ENCODE results near the gene PIR. TPM values are rescaled to one million over a fixed set of nuclear protein-coding genes. Genes with fewer than 3 reads are reported as not detected.

PIR gene
- total and polyA plus RNA-seq, 2 of the 8 experiments (the other 6 are each of a cell fraction or from before 2014, with no cell fraction given): 6.4 to 10.3 TPM

- Histone ChIP-seq H3K4me2 (ENCODE audit: insufficient read depth in 1 of 2, low read depth in 2 of 2, low read length in 2 of 2) (no peak overlapping the region), H2BK20ac (ENCODE audit: low read length) (no peak overlapping the region), H3K18ac (ENCODE audit: extremely low read depth, low read length) (no peak overlapping the region), H3K9me3 (ENCODE audit: insufficient read depth in 2 of 2, low read depth in 1 of 2, low read length in 1 of 2) (no peaks in the 10 kb centered on the region), H2AK5ac (ENCODE audit: low read depth, low read length) (no peak overlapping the region), H3K4ac (replicated peaks; ENCODE audit: insufficient read length, low read depth, low read length) (no peak overlapping the region), H3K4me1 (replicated peaks in 1 of 4; ENCODE audit: control insufficient read depth in 3 of 4, insufficient read depth in 4 of 4, low read length in 3 of 4) (no peaks in the 10 kb centered on the region), H2BK12ac (ENCODE audit: low read depth, low read length) (no peak overlapping the region), H3K27me3 (replicated peaks in 1 of 4; ENCODE audit: control insufficient read depth in 3 of 4, extremely low read depth in 1 of 4, insufficient read depth in 3 of 4, low read length in 3 of 4) (no peaks in the 10 kb centered on the region), H3K79me1 (ENCODE audit: low read depth, low read length) (no peaks in the 10 kb centered on the region), H2BK15ac (ENCODE audit: low read length) (no peak overlapping the region), H3K79me2 (ENCODE audit: control insufficient read depth in 1 of 2, insufficient read depth in 2 of 2, low read length in 2 of 2) (no peaks in the 10 kb centered on the region), H3K9ac (replicated peaks in 1 of 4; ENCODE audit: extremely low read depth in 1 of 4, low read depth in 3 of 4, low read length in 3 of 4) (no peak overlapping the region), H3K36me3 (ENCODE audit: control insufficient read depth in 2 of 4, insufficient read depth in 4 of 4, low read length in 3 of 4) (no peaks in the 10 kb centered on the region), H3K56ac (replicated peaks; ENCODE audit: insufficient read length, low read depth, low read length) (no peak overlapping the region), H4K20me1 (replicated peaks in 1 of 2; ENCODE audit: control insufficient read depth in 1 of 2, insufficient read depth in 2 of 2, low read length in 2 of 2) (no peaks in the 10 kb centered on the region), H3K4me3 (ENCODE audit: extremely low read depth in 1 of 4, insufficient read depth in 2 of 4, low read depth in 3 of 4, low read length in 4 of 4) (no peak overlapping the region), H4K5ac (ENCODE audit: insufficient read length, low read depth, low read length) (no peak overlapping the region), H3K23ac (ENCODE audit: insufficient read length) (no peak overlapping the region), H3K14ac (ENCODE audit: insufficient read length) (no peak overlapping the region), H2AFZ (ENCODE audit: low read length) (no peak overlapping the region), H2BK120ac (replicated peaks; ENCODE audit: low read depth, low read length) (no peak overlapping the region), H3K27ac (ENCODE audit: low read depth, low read length) (no peak overlapping the region), H4K8ac (ENCODE audit: extremely low read depth, insufficient read depth, low read length) (no peak overlapping the region), H4K91ac (replicated peaks; ENCODE audit: insufficient read length, low read length) (no peak overlapping the region), H3K23me2 (ENCODE audit: low read depth, low read length) (no peaks in the 10 kb centered on the region), H2BK5ac (ENCODE audit: low read depth, low read length) (no peak overlapping the region)
- no peak for DNase-seq (ENCODE audit: low read depth in 1 of 2, low spot score in 2 of 2)
- TF ChIP-seq POLR2AphosphoS5 (IDR thresholded peaks at IDR 0.05; ENCODE audit: low read depth, low read length): no peak
- no peak for TF ChIP-seq RAD21 (IDR thresholded peaks at IDR 0.05 in 1 of 2, conservative IDR thresholded peaks at IDR 0.05 in 1 of 2; ENCODE audit: low read depth in 2 of 2, low read length in 2 of 2)
- TF ChIP-seq ATF3 (IDR thresholded peaks at IDR 0.05; ENCODE audit: insufficient read depth, low read depth, low read length): no peak
- no peak for TF ChIP-seq ATF2 (IDR thresholded peaks at IDR 0.05; ENCODE audit: low read length)
- no peak for TF ChIP-seq ZNF274 (IDR thresholded peaks at IDR 0.05; ENCODE audit: borderline replicate concordance, extremely low read depth, low read length)
- TF ChIP-seq MAX (IDR thresholded peaks at IDR 0.05): no peak
- TF ChIP-seq SAP30 (IDR thresholded peaks at IDR 0.05; ENCODE audit: insufficient read depth, insufficient replicate concordance, low read length): no peak
- no peak for TF ChIP-seq TBP (IDR thresholded peaks at IDR 0.05; ENCODE audit: low read depth, low read length)
- TF ChIP-seq SP4 (IDR thresholded peaks at IDR 0.05; ENCODE audit: low read length): no peak
- TF ChIP-seq FOSL1 (IDR thresholded peaks at IDR 0.05; ENCODE audit: insufficient read depth, low read depth, low read length): no peak
- no peak for TF ChIP-seq KDM5A (IDR thresholded peaks at IDR 0.05; ENCODE audit: low read length)
- FAIRE-seq: no peak
- ChIA-PET CTCF (ENCODE audit: partially characterized antibody) (interaction anchor here (1.0 to 6.7 kb wide), 3 partner anchors 14 to 151 kb away, joined by 3 to 106 read pairs (median 4); no protein-coding TSS in a partner anchor), POLR2A (ENCODE audit: partially characterized antibody) (no interaction called here)
- WGBS, 2 experiments (ENCODE audit: extremely low coverage in 1 of 2, insufficient coverage in 1 of 2, insufficient read length in 1 of 2, insufficient replicate concordance in 2 of 2, low coverage in 1 of 2, low lambda C conversion rate in 2 of 2, missing lambda C conversion rate in 1 of 2): 78% methylated on average over 2 of the region's 3 CpGs; no CpG with 5 or more reads in 1 of the 2 experiments
Measured at GRCh38 chrX:15345976-15346375, 147.2 kb downstream of the PIR start.

Measured in H1 (cell line).